SH-SY5Y (cell line): ENCODE measurements around the gene ACTN2.

Experiments
- GATA2 ChIP-seq: IDR thresholded peaks from 2 replicates; pipeline ENCODE4 v1.6.1; 2011; ENCODE audit warnings: mild to moderate bottlenecking, low read depth, low read length
- GATA3 ChIP-seq: IDR thresholded peaks from 2 replicates; pipeline ENCODE4 v1.6.1; 2011; ENCODE audit warnings: low read depth, mild to moderate bottlenecking, low read length, moderate library complexity

- no peak for TF ChIP-seq GATA2
- no peak for TF ChIP-seq GATA3
Measured at GRCh38 chr1:236774926-236775325, 88.6 kb downstream of the ACTN2 start.
